Activated CD8-positive, alpha-beta memory T cell treated with anti-CD3 and anti-CD28 coated beads for 4 hours (primary cell): Measurements from ENCODE around the gene ZNRF2.
A peak's percentile ranks its signal among the peaks of the same experiment; 100 is the strongest.
"Not testable (repeated sequence)": the region's sequence is repeated elsewhere in the genome, so short reads cannot be mapped to it uniquely, and the experiment has no call there.

Experiments
- DNase-seq, 2 donors: peaks; one replicate each; pipeline ENCODE4 v3.0.0-alpha.2; 2020; ENCODE audit warnings: low read depth in 2 of 2

Gene ZNRF2

GRCh38 chr7:30260246-30260768 is 24.1 kb upstream of the ZNRF2 start:
- no peak for DNase-seq

GRCh38 chr7:30263090-30263710 is 21.2 kb upstream of the ZNRF2 start:
- no peak for DNase-seq

GRCh38 chr7:30264052-30264451 is 20.3 kb upstream of the ZNRF2 start:
- DNase-seq: no peak

GRCh38 chr7:30265189-30265588 is 19.2 kb upstream of the ZNRF2 start:
- DNase-seq: not testable (repeated sequence)

- no peak for DNase-seq
Observed at GRCh38 chr7:30266686-30267085, 17.7 kb upstream of the ZNRF2 start.

- no peak for DNase-seq
Observed at GRCh38 chr7:30268586-30268985, 15.8 kb upstream of the ZNRF2 start.

DNA sequence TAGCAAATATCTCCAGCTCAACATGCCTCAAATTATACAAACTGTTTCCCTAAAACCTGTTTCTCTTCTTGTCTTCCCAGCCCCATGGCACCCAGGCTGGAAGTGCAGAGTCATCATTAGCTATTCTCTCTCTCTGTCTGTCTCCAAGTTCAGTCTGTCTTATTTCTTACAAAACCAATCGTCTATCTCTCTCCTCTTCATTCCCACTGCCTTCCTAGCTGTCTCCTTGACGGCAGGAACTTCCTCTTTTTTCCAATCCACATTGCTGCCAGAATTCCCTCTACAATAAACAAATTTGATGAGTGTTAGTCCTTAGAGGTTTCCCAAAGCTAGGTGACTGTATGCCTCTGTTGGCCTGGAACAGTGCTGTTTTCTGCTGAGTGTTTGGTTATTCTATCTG is 14.9 kb upstream of the ZNRF2 start:
- no peak for DNase-seq

- DNase-seq: no peak
Observed at GRCh38 chr7:30270921-30271320, 13.5 kb upstream of the ZNRF2 start.

DNA sequence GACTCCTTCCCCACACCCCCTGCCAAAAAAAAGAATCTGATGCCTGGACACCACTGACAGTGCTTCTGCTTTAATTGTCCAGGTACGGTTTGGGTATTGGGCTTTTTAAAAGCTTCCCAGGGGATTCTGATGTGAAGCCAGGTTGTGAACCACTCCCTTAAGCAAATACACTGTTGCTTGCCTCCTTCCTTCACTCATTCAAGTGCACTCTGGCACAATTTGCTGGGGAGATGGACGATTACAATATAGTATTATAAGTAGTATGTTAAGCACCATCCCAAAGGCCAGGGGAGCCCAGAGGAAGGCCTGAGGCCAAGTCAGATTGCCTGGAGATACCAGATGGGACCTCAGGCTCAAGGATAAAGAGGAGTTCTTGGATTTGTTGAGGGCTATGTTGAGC is 12.3 kb upstream of the ZNRF2 start:
- DNase-seq: no peak

GRCh38 chr7:30273552-30273951 is 10.8 kb upstream of the ZNRF2 start:
- no peak for DNase-seq

GRCh38 chr7:30274641-30275040 is 9.8 kb upstream of the ZNRF2 start:
- no peak for DNase-seq

DNA sequence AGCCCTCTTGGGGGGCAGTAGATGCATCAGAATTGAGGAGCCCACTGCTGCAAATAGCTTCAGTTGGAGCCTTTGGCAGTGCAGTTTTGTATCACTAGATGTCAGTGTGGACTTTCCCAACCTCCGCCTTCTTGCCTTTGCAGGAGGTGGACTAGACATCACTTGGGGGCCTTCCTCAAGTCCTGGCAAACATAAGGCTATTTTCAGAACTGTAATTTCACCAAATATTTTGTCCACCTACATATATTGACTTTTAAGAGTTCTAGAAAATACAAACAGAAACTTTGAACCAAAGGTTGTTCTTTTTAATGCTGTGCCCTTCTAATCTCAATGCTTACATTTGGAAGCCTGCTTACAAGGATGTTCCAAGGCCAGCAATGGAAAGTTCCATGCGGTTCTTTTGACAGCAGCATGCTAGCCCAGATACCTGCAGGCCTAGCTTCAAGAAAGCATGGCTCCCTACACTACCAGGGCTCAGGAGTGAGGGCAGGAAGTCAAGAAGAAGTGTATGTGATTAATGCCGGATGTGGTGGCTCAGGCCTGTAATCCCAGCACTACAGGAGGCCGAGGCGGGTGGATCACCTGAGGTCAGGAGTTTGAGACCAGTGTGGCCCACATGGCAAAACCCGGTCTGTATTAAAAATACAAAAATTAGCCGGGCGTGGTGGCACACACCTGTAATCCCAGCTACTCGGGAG is 8.0 kb upstream of the ZNRF2 start:
- DNase-seq: peak in 1 of 2 donors; percentile 10

DNA sequence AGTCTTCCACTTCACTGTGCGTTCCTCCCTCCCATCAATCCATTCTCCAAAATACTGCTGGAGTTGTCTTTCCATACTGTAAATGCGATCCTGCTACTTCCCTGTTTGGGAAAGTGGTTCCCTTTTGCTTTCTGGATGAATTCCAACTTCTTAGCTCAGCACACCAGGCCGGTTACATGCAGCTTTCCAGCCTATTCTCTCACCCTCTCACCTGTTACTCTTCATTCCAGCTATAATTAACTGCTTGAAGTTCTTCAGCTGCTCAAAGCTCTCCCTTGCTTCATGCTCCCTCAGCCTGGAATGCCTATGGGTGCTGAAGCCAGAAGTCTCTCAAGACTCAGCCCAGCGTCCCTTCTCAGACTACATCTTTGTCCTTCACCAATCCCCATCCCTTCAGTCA is 6.0 kb upstream of the ZNRF2 start:
- DNase-seq: no peak

GRCh38 chr7:30278849-30279652 is 5.3 kb upstream of the ZNRF2 start:
- no peak for DNase-seq

- DNase-seq: no peak
Observed at GRCh38 chr7:30279653-30279904, 4.8 kb upstream of the ZNRF2 start.

GRCh38 chr7:30280631-30281030 is 3.8 kb upstream of the ZNRF2 start:
- DNase-seq: no peak

DNA sequence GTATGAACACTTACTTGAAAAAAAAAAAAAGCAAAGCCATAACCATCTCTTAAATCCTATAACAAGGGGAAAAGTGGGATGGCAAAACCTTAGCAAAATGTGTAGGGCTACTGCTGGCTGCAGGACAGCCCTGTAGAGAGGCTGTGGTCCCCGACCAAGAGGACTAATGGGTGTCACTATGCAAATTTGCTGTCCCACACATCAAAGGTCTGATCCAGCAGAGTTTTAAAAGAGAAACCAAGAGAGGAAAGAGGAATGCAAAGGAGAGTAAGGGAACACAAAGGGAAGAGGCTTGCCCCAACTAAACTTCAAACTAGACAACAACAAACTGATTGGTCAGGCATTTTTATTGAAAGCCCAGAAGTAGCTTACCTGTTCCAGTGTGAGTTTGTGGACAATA is 3.1 kb upstream of the ZNRF2 start:
- DNase-seq: no peak

DNA sequence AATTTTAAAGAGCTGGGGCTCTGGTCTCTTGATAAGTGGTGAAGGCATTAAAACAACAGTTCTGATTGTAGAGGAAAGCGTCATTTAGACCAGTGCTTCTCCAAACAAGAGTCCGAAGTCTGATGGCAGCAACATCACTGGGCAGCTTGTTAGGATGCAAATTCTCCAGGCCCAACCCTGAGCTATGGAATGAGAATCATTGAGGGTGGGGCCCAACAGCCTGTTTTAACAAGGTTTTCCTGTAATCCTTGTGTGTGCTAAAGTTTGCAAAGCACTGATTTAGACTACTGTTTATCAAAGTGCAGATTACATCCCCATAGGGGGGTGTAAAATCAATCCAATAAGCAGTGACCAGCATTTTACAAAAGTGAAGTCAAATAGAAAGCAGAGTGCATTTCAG is 2.6 kb upstream of the ZNRF2 start:
- no peak for DNase-seq

DNA sequence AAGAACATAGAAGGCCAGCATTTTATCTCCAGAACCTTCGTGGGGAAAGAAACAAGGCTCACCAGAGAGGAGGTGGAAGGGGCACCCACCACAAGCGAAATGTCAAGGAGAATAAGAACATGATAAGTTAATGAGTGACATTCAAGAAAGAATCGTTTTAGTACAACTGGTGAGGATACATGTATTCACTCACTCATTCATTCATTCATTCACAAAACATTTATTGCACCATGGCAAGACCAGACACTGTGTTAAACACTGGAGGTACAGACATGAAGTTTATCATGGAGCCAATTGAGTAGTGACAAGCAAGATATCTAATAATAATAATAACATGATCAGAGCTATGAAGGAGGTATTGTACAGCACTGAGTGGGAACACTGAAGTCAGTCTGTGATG is 1.7 kb upstream of the ZNRF2 start:
- no peak for DNase-seq

DNA sequence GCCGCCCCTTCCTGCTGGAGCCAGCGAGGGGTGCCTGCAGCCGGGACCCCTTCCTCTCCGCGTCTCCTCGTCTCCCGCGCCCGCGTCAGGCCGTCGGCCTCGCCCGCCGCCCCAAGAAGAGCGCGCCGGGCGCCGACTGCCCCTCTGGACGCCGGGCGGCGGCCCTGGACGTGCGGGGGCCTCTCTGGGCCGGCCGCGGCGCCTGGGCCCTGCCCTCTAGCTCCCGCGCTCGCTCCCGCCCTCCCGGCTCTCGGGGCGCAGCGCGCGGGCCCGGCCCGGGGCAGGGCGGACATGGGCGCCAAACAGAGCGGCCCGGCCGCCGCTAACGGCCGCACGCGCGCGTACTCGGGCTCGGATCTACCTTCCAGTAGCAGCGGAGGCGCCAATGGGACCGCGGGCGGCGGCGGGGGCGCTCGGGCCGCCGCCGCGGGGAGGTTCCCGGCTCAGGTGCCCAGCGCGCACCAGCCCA is 704 bp downstream of the ZNRF2 start:
- no peak for DNase-seq

GRCh38 chr7:30285536-30286284 is 1.3 kb downstream of the ZNRF2 start:
- DNase-seq: peak; percentile 28 to 31

DNA sequence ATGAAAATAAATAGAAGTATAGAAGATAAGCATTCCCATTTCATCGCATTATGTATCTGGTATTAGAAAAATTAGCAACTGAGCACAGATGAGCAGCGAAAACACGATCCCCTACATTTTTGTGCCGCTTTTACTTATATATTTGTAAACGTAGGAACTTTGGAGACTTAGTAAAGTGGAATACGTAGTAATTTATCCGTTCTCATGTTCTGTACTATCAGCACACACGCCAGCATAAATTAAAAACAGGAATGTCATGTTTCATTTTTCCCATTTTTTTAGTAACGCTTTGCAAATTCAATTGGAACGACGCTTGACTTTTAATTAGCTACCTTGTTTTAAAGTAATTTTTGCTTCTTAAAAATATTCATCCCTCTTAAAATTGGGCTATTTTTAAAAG is 2.4 kb downstream of the ZNRF2 start:
- no peak for DNase-seq
